Stomach (tissue), 9 donors: ENCODE results near the gene ATP8A2. TPM values are rescaled to one million over a fixed set of nuclear protein-coding genes. Genes with fewer than 3 reads are reported as not detected.

ENCODE experiments used
- DNase-seq, 2 donors: peaks; one replicate each; pipeline versions ENCODE4 v3.0.0 to v3.0.0-alpha.2; 2013 to 2019
- H3K27ac ChIP-seq, 5 donors: fragments of 200-600 bp in 4 of 5; sonication (generic) in 4 of 5; one replicate each; pipeline ENCODE4 v1.5.1; 2013 to 2019; ENCODE audit warnings: mild to moderate bottlenecking in 1 of 5, moderate library complexity in 1 of 5
- H3K27me3 ChIP-seq, 3 donors: fragments of 200-600 bp; sonication (generic); one replicate each; pipeline ENCODE4 v1.5.1; 2017 to 2019; ENCODE audit warnings: mixed run types in 1 of 3
- H3K36me3 ChIP-seq, 4 donors: fragments of 200-600 bp; sonication (generic); 1 replicate in 3 of 4; 2 replicates in 1 of 4; pipeline ENCODE4 v1.5.1; 2016 to 2019
- H3K4me1 ChIP-seq, 4 donors: fragments of 200-600 bp; sonication (generic); one replicate each; pipeline ENCODE4 v1.5.1; 2016 to 2019
- H3K4me3 ChIP-seq, 4 donors: fragments of 200-600 bp; sonication (generic) in 3 of 4; one replicate each; pipeline ENCODE4 v1.5.1; 2016 to 2019; ENCODE audit warnings: mild to moderate bottlenecking in 1 of 4
- H3K9me3 ChIP-seq, 4 donors: fragments of 200-600 bp; sonication (generic); one replicate each; pipeline ENCODE4 v1.5.1; 2016 to 2019
- EP300 ChIP-seq: sonication (generic); formaldehyde crosslinking; IDR thresholded peaks from one replicate; pipeline ENCODE4 v1.6.1; 2017; ENCODE audit warnings: antibody characterized with exemption
- POLR2A ChIP-seq, 4 donors: fragments of 450-650 bp; IDR thresholded peaks; one replicate each; pipeline ENCODE4 v1.6.1; 2016; ENCODE audit warnings: antibody characterized with exemption in 4 of 4, control low read depth in 2 of 4, mild to moderate bottlenecking in 1 of 4, moderate library complexity in 1 of 4
- POLR2AphosphoS5 ChIP-seq, 3 donors: sonication (generic); formaldehyde crosslinking; IDR thresholded peaks; one replicate each; pipeline ENCODE4 v1.6.1; 2016; ENCODE audit warnings: antibody characterized with exemption in 3 of 3
- WGBS, 5 donors: extraction: QIAGEN DNeasy Blood & Tissue Kit in 3 of 5; methylation state at CpG; one replicate each; pipeline versions ENCODE4 v1.1.5 to v1.1.7; 2013 to 2018; 5-methylcytosine and 5-hydroxymethylcytosine counted together
- intact Hi-C: fragments of 100-400 bp; cut with DNase I; formaldehyde crosslinking; loops from one replicate; pipeline ENCODE4 v1.15.1; 2023; ENCODE audit warnings: low total_unique reads
- polyA plus RNA-seq, 3 donors: library from polyadenylated mRNA; stranded (reverse); fragments of 200-250 nt; gene quantifications; one replicate each; pipeline ENCODE4 v1.2.3, GENCODE V29; 2013
- total RNA-seq, 5 donors: library from RNA; depleted of rRNA; stranded (reverse); fragments of >200 nt; gene quantifications; one replicate each; pipeline versions ENCODE4 v1.1.0 to v1.2.3, GENCODE V29; 2014 to 2016
- TF ChIP-seq, protein P1 (sequence below), 7 experiments: fragments of 450-650 bp in 4 of 7; fragments of 200-600 bp in 3 of 7; sonication (generic) in 3 of 7; IDR thresholded peaks; one replicate each; pipeline ENCODE4 v1.5.1; 2016 to 2019; ENCODE audit warnings: antibody characterized with exemption in 7 of 7, control low read depth in 2 of 7, mild to moderate bottlenecking in 1 of 7
- donor health status: healthy with polysubstance abuse.
- donor health status: Bipolar disorder and iron deficiency.
- donor health status: healthy.

ATP8A2 gene
- total and polyA plus RNA-seq, 8 donors, result 0.12 to 3.5 (median 0.20) TPM; not detected in 3

DNA sequence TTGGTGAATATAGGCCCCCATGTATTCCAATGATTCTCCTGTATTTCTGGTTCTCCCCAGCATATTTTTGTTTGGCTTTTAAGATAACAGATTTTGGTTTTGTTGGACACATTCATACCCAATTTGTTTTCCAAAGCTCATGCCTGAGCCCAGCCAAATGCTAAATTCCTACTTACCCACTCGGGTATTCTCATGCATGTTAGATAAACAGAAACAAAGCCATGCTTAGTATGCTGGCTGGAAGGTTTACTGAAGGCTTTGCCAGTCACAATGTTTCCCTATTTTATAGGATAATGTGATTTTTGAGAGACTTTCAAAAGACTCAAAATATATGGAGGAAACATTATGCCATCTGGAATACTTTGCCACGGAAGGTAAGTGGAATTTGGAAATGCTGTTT is 206.8 kb downstream of the ATP8A2 start:
- DNase-seq, result no peak
- 51 to 59% (median 58%) methylated on average over 2 of the region's 2 CpGs for WGBS, 5 donors
- no peak overlapping the region for H3K4me3 ChIP-seq
- H3K9me3 ChIP-seq, result no peaks in the 10 kb centered on the region
- H3K27ac ChIP-seq, result no peak overlapping the region
- intact Hi-C loops, result no loop called here
- no peaks in the 10 kb centered on the region for H3K36me3 ChIP-seq
- no peaks in the 10 kb centered on the region for H3K4me1 ChIP-seq
- TF ChIP-seq POLR2A (IDR thresholded peaks at IDR 0.05), result no peak
- TF ChIP-seq, protein P1, sequence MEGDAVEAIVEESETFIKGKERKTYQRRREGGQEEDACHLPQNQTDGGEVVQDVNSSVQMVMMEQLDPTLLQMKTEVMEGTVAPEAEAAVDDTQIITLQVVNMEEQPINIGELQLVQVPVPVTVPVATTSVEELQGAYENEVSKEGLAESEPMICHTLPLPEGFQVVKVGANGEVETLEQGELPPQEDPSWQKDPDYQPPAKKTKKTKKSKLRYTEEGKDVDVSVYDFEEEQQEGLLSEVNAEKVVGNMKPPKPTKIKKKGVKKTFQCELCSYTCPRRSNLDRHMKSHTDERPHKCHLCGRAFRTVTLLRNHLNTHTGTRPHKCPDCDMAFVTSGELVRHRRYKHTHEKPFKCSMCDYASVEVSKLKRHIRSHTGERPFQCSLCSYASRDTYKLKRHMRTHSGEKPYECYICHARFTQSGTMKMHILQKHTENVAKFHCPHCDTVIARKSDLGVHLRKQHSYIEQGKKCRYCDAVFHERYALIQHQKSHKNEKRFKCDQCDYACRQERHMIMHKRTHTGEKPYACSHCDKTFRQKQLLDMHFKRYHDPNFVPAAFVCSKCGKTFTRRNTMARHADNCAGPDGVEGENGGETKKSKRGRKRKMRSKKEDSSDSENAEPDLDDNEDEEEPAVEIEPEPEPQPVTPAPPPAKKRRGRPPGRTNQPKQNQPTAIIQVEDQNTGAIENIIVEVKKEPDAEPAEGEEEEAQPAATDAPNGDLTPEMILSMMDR (IDR thresholded peaks at IDR 0.05), result no peak
- no peaks in the 10 kb centered on the region for H3K27me3 ChIP-seq

DNA sequence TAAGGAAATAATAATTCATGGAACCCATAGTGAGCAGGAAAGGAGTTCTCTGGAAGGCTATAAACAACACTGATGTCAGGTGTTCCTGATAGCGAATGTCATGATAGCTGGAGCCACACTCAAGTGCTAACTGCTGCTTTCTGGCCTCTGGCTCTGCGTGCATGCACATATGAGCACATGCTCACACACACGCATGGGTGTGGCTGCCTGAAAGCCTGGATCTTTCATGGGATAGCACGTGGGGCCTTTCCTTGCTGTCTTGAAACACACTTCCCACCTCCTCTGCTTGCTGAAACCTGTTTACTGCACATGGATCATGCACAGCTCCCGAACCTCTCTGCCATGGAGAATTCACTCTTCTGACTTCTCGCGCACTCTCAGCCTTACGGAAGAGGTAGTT is 207.4 kb downstream of the ATP8A2 start:
- H3K27me3 ChIP-seq, result no peaks in the 10 kb centered on the region
- no peak overlapping the region for H3K4me3 ChIP-seq
- H3K9me3 ChIP-seq, result no peaks in the 10 kb centered on the region
- WGBS, 5 donors, result 89 to 97% (median 92%) methylated on average over 8 of the region's 8 CpGs
- no peaks in the 10 kb centered on the region for H3K36me3 ChIP-seq
- H3K4me1 ChIP-seq, result no peaks in the 10 kb centered on the region
- TF ChIP-seq POLR2AphosphoS5 (IDR thresholded peaks at IDR 0.05), result no peak
- TF ChIP-seq, protein P1 (IDR thresholded peaks at IDR 0.05), result no peak
- no peak for TF ChIP-seq POLR2A (IDR thresholded peaks at IDR 0.05)
- TF ChIP-seq EP300, result no peak
- DNase-seq, result no peak
- no peak overlapping the region for H3K27ac ChIP-seq
- intact Hi-C loops, result no loop called here

DNA sequence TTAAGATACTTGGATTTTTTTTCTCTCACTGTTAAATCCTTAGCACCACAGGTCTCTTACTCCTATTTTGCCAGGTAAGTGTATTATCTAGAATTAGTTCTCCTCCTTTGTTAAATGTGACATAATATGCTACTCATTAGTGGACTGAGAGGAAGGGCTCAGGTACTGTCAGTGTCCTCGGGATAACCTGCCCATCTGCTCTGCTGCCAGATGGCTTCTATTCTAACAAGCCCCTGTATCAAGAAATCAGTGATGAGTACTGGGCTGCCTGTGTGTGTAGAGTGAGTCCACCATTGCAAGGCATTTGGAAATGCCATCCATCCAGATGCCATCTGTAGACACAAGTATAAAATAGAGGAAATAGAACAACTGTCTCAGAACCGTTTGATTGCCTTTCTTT is 209.6 kb downstream of the ATP8A2 start:
- intact Hi-C loops, result no loop called here
- no peaks in the 10 kb centered on the region for H3K4me1 ChIP-seq
- TF ChIP-seq, protein P1 (IDR thresholded peaks at IDR 0.05), result no peak
- TF ChIP-seq POLR2A (IDR thresholded peaks at IDR 0.05) (no peak), EP300 (no peak), POLR2AphosphoS5 (IDR thresholded peaks at IDR 0.05) (no peak)
- no peak for DNase-seq
- H3K27me3 ChIP-seq, result no peaks in the 10 kb centered on the region
- no peaks in the 10 kb centered on the region for H3K36me3 ChIP-seq
- 70 to 87% (median 81%) methylated on average over 2 of the region's 2 CpGs for WGBS, 5 donors
- H3K4me3 ChIP-seq, result no peak overlapping the region
- H3K27ac ChIP-seq, result no peak overlapping the region
- no peaks in the 10 kb centered on the region for H3K9me3 ChIP-seq

DNA sequence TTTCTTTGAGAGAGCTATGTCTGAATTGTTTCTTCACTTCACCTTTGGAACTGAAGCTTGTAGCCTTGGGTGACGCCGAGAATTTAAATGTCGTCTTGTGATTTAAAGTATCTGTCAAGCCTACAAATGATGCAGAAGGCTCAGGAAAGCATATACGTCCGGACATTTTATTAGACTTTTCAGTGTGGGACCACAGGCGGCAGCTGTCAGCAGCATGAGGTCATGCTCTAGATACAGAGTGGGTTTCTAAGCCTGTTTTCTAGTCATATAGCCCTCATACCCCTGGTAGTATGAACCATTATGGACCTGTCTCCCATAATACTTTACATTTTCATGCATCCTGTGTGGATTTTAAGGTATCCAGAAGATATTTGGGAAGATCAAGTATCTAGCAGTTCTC is 212.3 kb downstream of the ATP8A2 start:
- H3K27ac ChIP-seq, result no peak overlapping the region
- no peak overlapping the region for H3K4me3 ChIP-seq
- TF ChIP-seq POLR2A (IDR thresholded peaks at IDR 0.05) (no peak), POLR2AphosphoS5 (IDR thresholded peaks at IDR 0.05) (no peak), EP300 (no peak)
- TF ChIP-seq, protein P1 (IDR thresholded peaks at IDR 0.05), result no peak
- no peak for DNase-seq
- no peaks in the 10 kb centered on the region for H3K4me1 ChIP-seq
- WGBS, 5 donors, result 57 to 92% (median 60%) methylated on average over 6 of the region's 6 CpGs
- intact Hi-C loops, result no loop called here
- H3K36me3 ChIP-seq, result no peaks in the 10 kb centered on the region
- no peaks in the 10 kb centered on the region for H3K9me3 ChIP-seq
- no peaks in the 10 kb centered on the region for H3K27me3 ChIP-seq
